T-helper 2 cell (primary cell): ENCODE results near the gene IL2RG.
A peak's percentile ranks its signal among the peaks of the same experiment; 100 is the strongest.

ENCODE experiments used
- DNase-seq, 5 experiments: peaks; one replicate each; pipeline versions ENCODE4 v3.0.0 to v3.0.0-alpha.2; 2012 to 2022

Gene IL2RG

GRCh38 chrX:71068044-71068918, 43.1 kb downstream of the IL2RG start, which contains the start of gene SNX12:
Gene SNX12, minus strand, starts transcription at chrX:71068334. Its CDS starts 28 bp downstream, at chrX:71068306.
- DNase-seq, result peak; percentile 56 to 97 (median 82)

DNA sequence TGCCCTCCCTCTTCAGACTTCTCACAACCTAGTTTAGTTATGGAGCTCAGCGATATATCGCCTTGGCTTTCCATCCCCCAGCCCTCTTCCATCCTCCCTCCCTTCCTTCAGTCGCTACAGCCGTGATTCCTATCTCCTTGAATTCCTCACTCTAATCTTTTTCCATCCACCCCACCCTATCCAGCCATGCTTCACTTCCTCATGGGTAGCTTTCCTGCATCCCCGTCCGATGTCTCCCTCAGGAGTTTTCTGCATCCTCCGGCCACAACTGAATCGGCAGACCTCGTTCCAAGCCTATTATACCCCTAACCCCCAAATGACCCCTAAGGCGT, 43.7 kb downstream of the IL2RG start:
- no peak for DNase-seq

DNA sequence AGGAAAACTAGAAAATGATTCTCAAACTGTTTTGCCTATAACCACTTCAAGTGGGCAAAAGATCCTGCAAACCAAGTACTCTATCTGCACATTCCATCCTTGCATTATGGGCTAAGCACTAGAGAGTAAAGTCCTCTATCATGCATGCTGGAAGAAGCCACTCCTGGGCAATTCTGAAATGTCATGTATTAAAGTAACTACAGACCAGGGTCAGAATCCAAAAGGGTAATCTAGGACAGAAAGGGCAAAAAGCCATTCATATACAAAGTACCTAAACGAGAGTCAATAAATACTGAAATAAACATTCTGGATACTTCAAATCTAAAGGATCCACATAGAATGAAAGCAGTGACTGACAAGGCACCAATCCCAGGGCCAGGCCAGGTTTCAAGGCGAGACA, 44.3 kb downstream of the IL2RG start:
- no peak for DNase-seq

DNA sequence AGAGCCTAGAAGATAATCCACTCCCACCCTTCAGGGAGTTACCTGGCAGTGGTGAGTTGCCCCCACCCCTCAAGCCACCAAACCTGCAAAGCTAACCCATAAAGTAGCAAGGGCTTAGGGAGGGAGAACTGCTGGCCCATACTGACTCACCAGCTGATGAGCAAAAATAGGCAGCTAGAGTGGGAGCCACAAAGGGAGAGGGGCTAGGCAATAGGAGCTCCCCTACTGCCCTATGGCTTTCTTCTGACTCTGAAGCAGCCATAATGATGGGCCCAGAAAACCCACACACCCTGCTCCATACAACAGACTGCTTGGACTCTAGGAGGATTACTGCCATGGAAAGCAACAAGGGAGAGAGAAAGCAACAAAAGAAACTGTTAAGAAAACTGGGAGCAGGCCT, 51.2 kb downstream of the IL2RG start:
- no peak for DNase-seq

DNA sequence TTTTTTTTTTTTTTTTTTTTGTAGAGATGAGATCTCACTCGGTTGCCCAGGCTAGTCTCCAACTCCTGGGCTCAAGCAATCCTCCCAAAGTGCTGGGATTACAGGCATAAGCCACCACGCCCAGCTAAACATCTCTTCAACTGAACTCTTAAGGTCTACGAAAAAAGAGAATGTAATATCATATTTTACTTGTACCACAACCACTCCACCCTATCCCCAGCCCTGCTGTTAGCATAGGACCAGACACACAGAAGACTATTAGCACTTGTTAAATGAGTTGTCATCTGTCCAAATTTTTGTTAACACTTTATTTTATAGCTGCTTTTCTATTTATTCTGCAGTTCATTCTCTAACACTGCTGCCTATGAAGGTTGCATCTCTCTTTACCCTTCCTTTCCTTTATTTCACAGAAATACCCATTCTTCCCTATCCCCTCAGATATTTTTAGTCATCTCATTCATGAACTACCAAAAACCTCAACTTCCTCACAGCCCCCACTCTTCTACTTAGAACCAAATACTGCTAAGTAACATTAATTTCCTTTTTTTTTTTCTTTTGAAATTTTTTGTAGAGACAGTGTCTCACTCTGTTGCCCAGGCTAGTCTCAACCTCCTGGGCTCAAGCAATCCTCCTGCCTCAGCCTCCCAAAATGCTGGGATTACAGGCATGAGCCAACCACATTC, 53.4 kb downstream of the IL2RG start:
- no peak for DNase-seq
